Frontal cortex (tissue), 4 donors: Measurements from ENCODE around the gene FAM219A. TPM values are rescaled to one million over a fixed set of nuclear protein-coding genes. Genes with fewer than 3 reads are reported as not detected.
A peak's percentile ranks its signal among the peaks of the same experiment; 100 is the strongest.
"Not testable (repeated sequence)": the region's sequence is repeated elsewhere in the genome, so short reads cannot be mapped to it uniquely, and the experiment has no call there.

Source experiments
- DNase-seq, 2 donors: peaks; one replicate each; pipeline ENCODE4 v3.0.0; 2012; ENCODE audit warnings: low spot score in 2 of 2
- FAIRE-seq: peaks from 2 replicates; lab custom pipeline; 2012; peaks lifted over from hg19 to GRCh38; lab: Jason Lieb, UNC
- total RNA-seq: library from RNA; depleted of rRNA; stranded (reverse); fragments of >200 nt; gene quantifications from one replicate; pipeline ENCODE4 v1.2.3, GENCODE V29; 2014
- donor health status: control.
- donor health status: control.
- donor health status: control.

The FAM219A gene
- total RNA-seq, 1 donor from 2014 or later = 22.4 TPM

DNA sequence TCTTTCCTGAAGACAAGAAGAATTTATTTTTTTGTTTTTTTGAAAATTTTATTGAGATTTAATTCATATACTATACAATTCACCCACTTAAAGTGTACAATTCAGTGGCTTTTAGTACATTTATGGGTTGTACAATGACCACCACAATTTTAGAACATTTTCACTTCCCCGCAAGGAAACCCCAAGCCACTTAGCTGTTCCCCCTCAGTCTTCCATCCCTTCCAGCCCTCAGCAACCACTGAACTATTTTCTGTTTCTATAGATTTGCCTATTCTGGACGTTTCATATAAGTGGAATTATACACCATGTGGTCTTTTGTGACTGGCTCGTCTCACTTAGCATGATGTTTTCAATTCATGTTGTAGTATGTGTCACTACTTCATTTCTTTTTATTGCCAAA, 28.2 kb upstream of the FAM219A start:
- no peak for DNase-seq

DNA sequence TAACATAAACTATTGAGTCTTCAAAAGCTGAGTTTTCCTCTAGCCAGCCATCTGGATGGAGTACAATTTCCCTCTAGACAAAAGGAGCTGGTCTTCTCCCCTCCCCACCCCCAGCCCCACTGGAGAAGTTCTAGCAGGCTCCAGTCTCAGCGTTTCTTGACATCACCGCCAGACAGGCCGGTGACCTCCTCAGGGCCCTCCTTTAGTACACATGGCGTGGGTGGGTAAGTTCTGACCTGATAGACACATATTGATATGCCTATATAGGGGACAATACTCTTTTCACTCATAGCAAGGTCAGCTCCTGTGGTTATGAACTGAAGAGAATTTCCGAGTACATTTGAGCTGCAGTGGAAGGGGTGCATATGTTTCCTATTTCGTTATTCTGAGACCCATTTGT, 27.5 kb upstream of the FAM219A start:
- no peak for FAIRE-seq
- no peak for DNase-seq

More for the DNA sequence above, 28.2 kb upstream of the FAM219A start:
- FAIRE-seq = no peak

DNA sequence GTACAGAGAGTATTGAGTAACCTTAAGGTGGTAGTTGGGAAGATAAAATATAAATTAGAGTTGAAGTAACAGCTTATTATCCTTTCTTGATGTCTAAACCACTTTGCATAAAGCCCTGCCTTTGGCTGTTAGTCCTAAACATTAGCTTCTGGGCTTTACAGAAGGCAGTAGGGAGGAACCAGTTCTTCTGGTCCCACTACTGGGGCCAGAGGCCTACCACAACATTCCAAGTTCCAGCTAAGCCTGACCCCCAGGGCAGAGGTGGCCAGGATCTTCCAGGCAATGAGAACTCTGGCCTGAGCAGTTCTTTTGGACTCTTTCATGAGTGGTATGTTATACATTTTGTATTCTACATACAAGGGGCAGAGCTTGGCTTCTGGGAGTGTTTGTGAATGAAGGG, 26.3 kb upstream of the FAM219A start:
- no peak for DNase-seq
- FAIRE-seq = no peak

DNA sequence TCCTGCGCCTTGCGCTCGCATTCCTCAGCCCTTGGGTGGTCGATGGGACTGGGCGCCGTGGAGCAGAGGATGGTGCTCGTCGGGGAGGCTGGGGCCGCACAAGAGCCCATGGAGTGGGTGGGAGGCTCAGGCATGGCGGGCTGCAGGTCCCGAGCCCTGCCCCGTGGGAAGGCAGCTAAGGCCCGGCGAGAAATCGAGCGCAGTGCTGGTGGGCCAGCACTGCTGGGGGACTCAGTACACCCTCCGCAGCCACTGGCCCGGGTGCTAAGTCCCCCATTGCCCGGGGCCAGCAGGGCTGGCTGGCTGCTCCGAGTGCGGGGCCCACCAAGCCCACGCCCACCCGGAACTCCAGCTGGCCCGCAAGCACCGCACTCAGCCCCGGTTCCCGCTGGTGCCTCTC, 24.4 kb upstream of the FAM219A start:
- FAIRE-seq, DNase-seq: not testable (repeated sequence)

DNA sequence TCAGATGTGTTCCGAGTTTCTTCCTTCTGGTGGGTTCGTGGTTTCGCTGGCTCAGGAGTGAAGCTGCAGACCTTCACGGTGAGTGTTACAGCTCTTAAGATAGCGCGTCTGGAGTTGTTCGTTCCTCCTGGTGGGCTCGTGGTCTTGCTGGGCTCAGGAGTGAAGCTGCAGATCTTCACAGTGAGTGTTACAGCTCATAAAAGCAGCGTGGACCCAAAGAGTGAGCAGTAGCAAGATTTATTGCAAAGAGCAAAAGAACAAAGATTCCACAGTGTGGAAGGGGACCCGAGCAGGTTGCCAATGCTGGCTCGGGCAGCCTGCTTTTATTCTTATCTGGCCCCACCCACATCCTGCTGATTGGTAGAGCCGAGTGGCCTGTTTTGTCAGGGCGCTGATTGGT, 23.2 kb upstream of the FAM219A start:
- not testable (repeated sequence) for FAIRE-seq, DNase-seq

DNA sequence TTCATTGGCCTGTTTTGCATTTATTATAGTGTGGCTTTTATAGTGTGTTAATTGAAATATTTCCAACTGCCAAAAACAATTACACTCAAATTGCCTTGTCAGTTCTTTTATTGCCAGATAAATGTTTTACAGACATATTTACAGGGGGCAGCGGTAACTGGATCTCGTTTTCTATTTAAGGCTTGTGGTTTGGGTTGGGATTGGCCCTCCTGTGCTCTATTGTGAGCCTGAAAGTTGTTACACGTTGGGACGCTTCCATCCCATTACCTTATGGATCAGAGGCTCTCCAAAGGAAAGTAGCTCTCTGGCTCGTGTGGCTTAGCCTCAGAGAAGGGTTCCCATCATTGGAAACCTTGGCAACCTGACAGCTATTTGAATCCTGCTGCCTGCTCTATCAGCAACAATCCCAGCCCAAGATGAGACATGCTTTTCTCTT, 21.1 kb upstream of the FAM219A start:
- DNase-seq (no peak), FAIRE-seq (no peak)

DNA sequence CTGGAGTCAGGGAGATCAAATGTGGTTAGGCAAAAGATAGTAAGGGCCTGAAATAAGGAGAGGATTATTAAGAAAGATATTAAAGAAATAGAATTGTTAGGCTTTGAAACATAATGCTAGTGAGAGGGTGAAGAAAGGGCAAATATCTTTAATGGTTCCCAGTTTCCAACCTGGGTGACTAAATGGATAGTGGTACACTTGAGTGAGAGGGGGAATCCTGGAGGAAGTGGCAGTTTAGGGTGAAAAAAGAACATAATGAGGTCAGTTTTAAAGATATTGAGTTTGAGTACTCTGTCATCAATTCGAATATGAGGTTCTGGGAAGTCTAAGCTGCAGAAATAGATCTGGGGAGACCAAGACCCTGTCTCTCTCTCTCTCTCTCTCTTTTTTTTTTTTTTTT, 19.2 kb upstream of the FAM219A start:
- FAIRE-seq (no peak), DNase-seq (no peak)

DNA sequence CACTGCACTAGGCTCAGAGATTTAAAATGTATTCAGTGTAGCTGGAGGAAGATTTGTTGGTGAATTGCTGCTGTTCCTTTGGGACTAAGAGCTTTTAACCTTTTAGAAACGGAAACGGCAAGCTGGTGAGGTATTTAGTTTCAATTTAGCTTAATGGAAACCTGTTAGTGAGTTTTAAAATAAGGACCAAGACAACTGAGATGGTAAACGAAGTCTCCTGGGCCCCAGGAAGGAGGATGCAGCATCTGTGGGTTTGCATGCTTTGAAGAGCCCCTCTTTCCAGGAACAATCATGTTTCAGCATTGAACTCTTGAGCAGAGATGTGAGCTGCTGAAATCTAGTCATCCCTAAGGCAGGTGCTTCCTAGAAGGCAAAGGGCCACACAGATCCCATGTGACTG, 16.7 kb upstream of the FAM219A start:
- FAIRE-seq = no peak
- DNase-seq = no peak

DNA sequence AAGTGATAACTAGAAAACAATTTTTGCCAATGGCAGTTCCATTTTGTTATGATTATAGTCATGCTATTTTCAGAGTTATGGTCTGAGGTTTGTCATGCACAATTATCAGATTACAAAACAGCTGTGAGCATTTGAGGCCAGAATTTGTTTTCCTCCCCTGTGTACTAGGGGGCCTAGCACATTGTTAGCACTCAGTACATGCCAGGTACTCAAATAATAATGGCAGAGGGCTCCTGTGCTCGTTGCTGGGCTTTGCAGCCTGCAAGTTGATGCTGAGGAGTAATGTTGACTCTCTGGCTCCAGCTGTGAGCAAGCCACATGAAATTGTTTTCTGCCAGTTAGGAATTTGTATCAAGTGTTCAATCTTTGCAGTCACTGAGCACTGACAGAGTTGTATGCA, 7.1 kb upstream of the FAM219A start:
- DNase-seq (no peak), FAIRE-seq (no peak)

DNA sequence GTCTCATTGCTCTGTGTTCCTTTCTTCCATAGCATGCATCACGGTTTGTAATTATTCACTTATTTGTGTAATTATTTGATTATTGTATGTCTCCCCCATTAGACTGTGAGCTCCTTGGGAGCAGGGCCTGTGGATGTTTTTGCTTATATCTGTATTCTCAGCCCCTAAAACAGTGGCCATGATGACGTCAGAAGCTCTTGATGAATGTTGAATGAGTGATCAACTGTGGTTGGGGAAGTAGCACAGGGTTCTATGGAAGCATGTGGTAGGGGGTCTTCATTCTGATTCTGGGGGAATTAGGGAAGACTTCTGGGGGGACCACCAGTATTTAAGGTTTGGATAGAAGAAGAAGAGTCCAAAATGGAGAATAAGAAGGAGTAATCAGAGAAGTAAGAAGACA, 6.2 kb upstream of the FAM219A start:
- FAIRE-seq = no peak

DNA sequence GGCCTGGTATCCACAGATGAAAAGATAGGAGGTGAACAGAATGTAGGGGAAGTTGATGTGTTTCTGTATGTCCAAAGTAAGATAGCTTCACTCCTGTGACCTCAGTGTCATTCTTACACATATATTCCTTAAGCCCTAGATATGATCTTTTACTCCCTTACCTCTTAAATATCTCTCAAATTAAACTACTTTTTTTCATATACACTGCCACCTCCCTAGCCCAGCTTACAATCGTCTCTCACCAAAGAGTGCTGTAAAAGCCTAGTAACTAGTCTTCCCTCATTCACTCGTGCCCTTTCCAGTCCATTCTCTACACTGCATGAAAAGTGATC, 5.5 kb upstream of the FAM219A start:
- no peak for DNase-seq
- FAIRE-seq = no peak

More for the DNA sequence above, 6.2 kb upstream of the FAM219A start:
- DNase-seq = no peak

DNA sequence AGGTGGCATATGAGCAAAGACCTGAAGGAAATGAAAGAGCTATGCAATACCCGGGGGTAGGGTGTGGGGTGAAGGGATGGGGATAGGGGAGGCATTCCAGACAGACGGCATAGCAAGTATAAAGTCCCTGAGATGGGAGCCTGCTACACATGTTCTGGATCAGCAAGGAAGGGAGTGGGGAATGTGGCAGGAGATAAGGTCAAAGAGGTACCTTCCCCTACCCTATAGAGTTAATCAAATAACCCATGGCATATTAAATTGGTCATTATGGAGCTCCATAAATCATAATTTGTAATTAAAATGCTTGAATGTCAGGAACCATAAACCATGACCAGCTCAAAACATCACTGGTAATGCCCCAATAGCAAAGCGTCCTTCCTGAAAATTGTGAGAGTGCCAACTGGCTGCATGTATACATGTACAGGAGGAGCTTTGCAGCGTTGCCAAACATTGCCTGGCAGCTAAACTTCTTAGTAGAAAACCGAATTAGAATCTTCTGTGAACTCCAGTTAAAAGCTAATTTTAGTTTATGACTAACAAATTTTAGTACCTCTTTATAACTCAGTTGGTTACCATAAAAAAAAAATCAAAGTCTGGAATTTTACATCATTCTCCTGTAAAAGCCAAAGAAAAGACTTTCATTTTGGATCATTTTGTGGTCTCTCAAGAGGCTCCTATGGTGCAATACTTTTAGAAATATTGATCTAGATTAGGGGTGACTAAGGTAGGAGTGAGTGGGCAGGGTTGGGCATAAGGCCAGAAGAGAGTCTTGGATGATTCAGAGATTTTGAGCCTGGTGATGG, 4.9 kb upstream of the FAM219A start:
- DNase-seq = no peak
- no peak for FAIRE-seq

DNA sequence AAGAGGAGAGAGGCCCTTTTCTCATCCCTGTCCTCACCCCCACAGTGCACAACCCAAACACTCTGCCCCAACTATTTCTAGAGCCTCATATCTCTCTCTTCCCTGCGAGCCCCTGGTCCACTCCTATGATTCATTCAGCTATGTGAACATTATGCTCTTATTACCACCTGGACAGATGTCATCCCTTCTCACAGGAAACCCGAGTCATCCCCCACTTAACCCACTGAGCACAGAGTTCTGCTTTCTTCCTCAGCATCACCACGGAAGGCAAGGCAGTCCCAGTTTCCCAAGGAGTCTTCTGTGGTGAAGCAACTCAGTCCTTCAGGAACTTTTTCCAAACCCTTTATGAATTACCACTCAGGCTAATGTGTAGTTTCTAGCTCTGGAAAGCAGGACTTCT, 1.6 kb upstream of the FAM219A start:
- DNase-seq = no peak
- FAIRE-seq = no peak

DNA sequence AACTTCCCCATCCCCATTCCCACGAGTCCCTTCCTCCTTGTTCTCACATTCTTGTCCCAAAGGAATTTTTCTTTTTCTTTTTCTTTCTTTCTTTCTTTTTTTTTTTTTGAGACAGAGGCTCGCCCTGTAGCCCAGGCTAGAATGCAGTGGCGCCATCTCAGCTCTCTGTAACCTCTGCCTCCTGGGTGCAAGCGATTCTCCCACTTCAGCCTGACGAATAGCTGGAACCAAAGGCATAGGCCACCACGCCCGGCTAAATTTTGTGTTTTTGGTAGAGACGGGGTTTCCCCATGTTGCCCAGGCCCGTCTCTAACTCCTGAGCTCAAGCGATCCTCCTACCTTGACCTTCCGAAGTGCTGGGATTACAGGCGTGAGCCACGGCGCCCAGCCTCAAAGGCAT, 986 bp upstream of the FAM219A start:
- FAIRE-seq = no peak
- no peak for DNase-seq

DNA sequence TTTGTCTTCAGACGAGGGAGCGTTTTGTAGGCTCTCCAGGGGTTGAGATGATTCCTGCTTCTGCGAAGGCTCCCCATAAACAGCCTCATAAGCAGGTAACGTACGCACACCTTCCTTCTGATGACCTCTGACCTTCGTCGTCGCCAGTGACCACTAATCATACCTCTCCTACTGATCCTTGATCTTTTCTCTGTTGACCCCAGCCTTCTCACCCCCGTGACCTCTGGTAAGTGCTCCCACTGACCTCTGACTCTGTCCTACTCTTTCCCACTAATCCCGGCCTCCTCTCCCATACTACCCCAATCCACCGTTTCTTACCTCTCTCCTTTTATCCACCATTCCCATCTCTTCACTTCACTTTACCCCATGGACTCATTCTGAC, 580 bp upstream of the FAM219A start:
- DNase-seq (no peak), FAIRE-seq (no peak)

DNA sequence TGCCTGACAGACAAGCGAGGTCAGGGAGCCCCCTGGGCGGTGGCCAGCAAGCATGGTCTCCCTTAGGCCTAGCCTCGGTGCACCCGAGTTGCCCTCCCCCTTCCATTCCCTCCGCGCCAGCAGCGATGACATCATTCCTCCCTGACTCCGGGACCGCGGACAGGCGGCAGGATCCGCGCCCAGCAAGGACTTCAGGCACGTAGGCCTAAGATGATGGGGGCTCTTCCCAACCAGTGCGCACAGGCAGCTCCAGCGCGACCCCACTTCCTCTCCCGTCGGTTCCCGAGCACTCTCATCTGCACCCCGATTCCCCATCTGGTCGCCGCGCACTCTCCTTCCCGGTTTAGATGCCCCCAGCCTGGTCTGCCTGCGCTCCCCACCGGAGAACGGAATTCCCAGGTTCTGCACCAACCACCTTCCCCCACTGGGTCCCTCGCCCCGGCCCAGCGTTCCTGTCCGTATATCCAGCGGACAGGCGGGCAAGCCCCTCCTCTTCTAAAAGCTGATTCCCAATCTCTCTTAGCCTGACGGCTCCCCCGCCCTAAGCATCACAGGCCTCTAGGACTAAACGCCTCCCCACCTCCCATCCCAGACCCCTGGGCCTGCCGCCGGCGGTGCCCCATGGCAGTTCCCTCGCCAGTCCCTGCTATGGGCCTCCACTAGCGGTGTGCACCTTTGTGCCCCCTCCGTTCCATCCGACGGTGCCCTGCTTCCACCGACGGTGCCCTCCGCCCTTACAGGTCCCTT, 931 bp downstream of the FAM219A start:
- FAIRE-seq (no peak), DNase-seq (peak; percentile 67 to 73)

DNA sequence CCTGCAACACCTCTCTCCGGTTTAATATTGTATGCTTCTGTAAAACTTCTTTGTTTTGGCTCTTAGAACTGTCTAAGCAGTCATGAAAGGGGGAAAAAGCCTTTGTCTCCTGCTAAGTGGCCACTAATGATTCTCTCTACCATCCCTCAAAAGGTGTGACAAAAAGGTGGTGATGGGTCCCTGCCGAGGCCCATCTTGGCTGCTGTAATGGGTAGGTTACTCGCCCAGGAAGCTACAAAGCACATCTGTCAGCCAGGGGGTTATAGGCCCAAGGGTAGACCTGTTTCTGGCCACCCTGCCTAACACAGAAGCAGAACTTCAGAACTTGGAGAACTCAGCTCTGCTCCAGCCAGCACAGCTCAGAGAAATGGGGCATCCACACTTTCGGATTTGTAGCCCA, 1.6 kb downstream of the FAM219A start:
- no peak for FAIRE-seq

DNA sequence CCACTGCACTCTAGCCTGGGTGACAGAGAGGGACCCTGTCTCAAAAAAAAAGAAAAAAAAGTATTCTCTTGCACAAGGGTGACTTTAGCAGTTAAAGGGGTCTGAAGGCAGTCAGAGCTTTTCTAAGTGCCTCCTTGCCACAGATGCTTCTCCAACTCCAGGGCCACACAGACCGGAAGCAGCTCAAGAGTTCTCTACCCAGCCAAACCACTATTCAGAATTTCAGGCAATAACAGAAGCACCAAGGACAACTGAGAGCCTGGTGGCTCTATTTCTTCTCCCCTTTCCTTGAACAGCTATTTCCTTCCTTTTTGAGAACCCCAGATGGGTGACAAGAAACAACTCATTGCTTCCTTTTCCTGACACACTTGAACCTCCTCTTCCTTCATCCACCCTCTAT, 2.2 kb downstream of the FAM219A start:
- FAIRE-seq (no peak), DNase-seq (no peak)

More for the DNA sequence above, 1.6 kb downstream of the FAM219A start:
- DNase-seq = no peak

DNA sequence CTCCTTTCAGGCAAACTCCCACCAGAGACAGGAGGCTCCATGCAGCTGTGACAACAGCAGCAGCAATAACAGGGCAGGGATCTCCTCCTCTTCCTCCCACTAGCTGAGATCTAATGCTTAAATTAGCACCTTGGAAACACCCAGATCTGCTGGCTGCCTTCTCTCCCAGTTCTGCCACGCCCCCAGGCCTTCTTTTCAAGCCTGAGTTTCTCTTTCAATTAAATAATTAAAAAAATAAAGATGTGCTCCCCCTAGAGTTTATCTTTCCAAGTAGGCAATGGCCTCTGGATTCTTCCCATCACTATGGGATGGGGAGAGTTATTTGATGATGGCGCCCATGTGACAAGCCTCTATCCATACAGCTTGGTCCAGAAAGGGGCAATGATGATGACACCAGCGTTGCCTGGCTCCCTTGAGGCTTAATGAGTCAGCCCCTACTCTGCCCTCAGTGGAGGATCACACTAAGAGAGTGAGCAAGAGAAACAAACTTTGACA, 3.8 kb downstream of the FAM219A start:
- DNase-seq = no peak
- FAIRE-seq = no peak

DNA sequence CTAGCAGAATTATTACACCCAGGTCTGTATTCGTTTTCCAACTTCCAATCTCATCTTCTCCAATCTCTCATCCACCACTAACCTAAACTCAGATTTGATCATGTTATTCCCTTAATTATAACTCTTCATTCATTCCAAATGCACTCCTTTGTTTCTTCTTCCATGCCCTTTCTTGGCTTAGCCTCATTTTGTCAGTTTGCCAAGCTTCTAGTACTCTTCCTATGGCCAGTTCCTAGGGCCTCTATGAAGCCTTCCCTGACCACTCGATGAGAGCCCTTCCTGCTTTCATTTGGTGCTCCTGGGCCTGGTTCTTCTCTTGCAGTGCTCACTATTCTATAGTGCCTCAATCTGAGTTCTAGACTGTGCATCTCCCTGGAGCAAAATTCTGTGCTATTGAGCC, 5.8 kb downstream of the FAM219A start:
- no peak for FAIRE-seq
- no peak for DNase-seq

DNA sequence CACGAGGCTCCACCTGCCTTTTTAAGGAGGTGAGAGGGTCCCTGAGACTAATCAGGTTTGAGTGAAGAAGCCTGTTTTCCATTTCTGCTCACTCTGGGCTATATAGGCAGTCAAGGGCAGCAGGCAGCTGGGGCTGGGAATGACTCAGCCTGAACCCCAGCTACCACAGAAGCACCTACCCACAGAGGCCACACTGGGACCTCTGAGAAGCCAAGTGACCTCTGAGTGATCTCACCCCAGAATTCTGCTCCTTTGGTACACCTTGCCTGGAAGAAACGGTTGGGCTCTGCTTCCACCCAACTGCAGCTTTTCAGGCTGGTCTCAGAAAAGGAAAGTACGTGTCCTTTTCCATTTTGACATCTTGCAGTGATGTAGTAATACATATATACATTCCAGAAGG, 6.8 kb downstream of the FAM219A start:
- DNase-seq (no peak), FAIRE-seq (no peak)
